Psoas muscle (tissue), 8 donors: ENCODE results near the gene HECW1. TPM values are rescaled to one million over a fixed set of nuclear protein-coding genes. Genes with fewer than 3 reads are reported as not detected.
A peak's percentile ranks its signal among the peaks of the same experiment; 100 is the strongest.

ENCODE experiments used
- ATAC-seq, 4 donors: fragments of 200-7000 bp; cut with Tn5 transposase; one replicate each; pipeline ENCODE4 v1.9.1; 2020; ENCODE audit warnings: moderate library complexity in 3 of 4, mild to moderate bottlenecking in 2 of 4
- DNase-seq, 2 donors: peaks; one replicate each; pipeline ENCODE4 v3.0.0-alpha.2; 2020
- H3K27ac ChIP-seq: fragments of 200-600 bp; one replicate; pipeline ENCODE4 v1.8.0; 2022
- H3K27me3 ChIP-seq, 3 donors: fragments of 200-600 bp in 1 of 3; one replicate each; pipeline versions ENCODE4 v1.6.1 to v1.8.0; 2013 to 2022; ENCODE audit warnings: low read length in 2 of 3, mild to moderate bottlenecking in 2 of 3, moderate library complexity in 1 of 3; ENCODE audit not compliant: insufficient read depth in 3 of 3
- H3K36me3 ChIP-seq, 2 donors: fragments of 200-600 bp in 1 of 2; one replicate each; pipeline versions ENCODE4 v1.6.1 to v1.8.0; 2013 to 2022; ENCODE audit warnings: low read depth in 1 of 2, mild to moderate bottlenecking in 1 of 2, moderate library complexity in 1 of 2; ENCODE audit not compliant: insufficient read depth in 1 of 2
- H3K4me1 ChIP-seq: fragments of 200-600 bp; one replicate; pipeline ENCODE4 v1.8.0; 2022
- H3K4me3 ChIP-seq: fragments of 200-600 bp; one replicate; pipeline ENCODE4 v1.8.0; 2022; ENCODE audit warnings: mild to moderate bottlenecking
- H3K9me3 ChIP-seq: fragments of 200-600 bp; one replicate; pipeline ENCODE4 v1.8.0; 2022
- WGBS, 3 donors: extraction: QIAGEN DNeasy Blood & Tissue Kit; methylation state at CpG; one replicate each; pipeline versions ENCODE4 v1.1.6 to v1.1.7; 2013; 5-methylcytosine and 5-hydroxymethylcytosine counted together
- intact Hi-C, 2 donors: fragments of 100-400 bp; cut with DNase I; formaldehyde crosslinking; loops; one replicate each; pipeline versions ENCODE4 v1.11.0 to v1.14.2; 2022
- polyA plus RNA-seq, 3 donors: library from polyadenylated mRNA; stranded (reverse); fragments of 200-250 nt; gene quantifications; one replicate each; pipeline ENCODE4 v1.2.3, GENCODE V29; 2013
- total RNA-seq, 4 donors: library from RNA; stranded (reverse); fragmentation: NEBNext Ultra II Directional in 2 of 4; extraction: Animal tissue kit (Norgen Biotek cat#: 25700) in 2 of 4; gene quantifications; one replicate each; pipeline versions ENCODE4 v1.2.1 to v1.2.4, GENCODE V29; 2021 to 2023
- TF ChIP-seq, protein P1 (sequence below): fragments of 200-600 bp; IDR thresholded peaks from one replicate; pipeline ENCODE4 v1.8.0; 2022; ENCODE audit warnings: antibody characterized with exemption
- donor health status: healthy with polysubstance abuse.
- donor health status: DM: no; HTN: no; CAD: no; lungs with moderate emphysema.
- donor health status: Bipolar disorder and iron deficiency.
- donor health status: healthy.
- donor health status: DM: yes; HTN: yes; CAD: no.
- donor health status: DM: no; HTN: no; CAD: no.
- donor health status: DM: no; HTN: no; CAD: no.
- donor health status: DM: yes; HTN: yes; CAD: no.

HECW1 gene
- total and polyA plus RNA-seq, 7 donors, result 0.07 to 2.8 (median 1.0) TPM

DNA sequence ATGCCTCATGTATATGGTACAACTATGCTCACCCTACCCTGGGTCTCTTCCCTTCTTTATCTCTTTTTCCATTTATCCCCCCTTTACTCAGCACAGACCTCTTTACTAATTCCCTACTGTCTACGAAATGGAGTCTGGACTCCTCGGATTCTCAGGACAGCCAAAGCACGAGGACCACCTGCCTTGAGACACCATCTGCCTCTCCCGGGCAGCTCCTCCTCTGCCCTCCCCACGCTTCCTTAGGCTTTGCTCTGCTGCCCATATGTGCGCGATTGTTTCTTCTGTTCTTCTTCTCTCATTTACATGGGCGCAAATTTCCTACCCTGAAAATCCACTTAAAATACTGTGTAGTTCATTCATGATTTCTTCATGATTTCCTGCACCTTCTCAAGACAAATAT, 407.8 kb downstream of the HECW1 start:
- Histone ChIP-seq H3K4me1 (no peaks in the 10 kb centered on the region), H3K9me3 (no peaks in the 10 kb centered on the region), H3K27me3 (no peaks in the 10 kb centered on the region), H3K4me3 (no peak overlapping the region), H3K27ac (no peak overlapping the region), H3K36me3 (no peaks in the 10 kb centered on the region)
- TF ChIP-seq, protein P1, sequence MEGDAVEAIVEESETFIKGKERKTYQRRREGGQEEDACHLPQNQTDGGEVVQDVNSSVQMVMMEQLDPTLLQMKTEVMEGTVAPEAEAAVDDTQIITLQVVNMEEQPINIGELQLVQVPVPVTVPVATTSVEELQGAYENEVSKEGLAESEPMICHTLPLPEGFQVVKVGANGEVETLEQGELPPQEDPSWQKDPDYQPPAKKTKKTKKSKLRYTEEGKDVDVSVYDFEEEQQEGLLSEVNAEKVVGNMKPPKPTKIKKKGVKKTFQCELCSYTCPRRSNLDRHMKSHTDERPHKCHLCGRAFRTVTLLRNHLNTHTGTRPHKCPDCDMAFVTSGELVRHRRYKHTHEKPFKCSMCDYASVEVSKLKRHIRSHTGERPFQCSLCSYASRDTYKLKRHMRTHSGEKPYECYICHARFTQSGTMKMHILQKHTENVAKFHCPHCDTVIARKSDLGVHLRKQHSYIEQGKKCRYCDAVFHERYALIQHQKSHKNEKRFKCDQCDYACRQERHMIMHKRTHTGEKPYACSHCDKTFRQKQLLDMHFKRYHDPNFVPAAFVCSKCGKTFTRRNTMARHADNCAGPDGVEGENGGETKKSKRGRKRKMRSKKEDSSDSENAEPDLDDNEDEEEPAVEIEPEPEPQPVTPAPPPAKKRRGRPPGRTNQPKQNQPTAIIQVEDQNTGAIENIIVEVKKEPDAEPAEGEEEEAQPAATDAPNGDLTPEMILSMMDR, result no peak
- intact Hi-C loops, result no loop called here
- DNase-seq, result no peak
- WGBS, 3 donors, result 73 to 78% (median 73%) methylated on average over 8 of the region's 8 CpGs
- ATAC-seq, result no peak

DNA sequence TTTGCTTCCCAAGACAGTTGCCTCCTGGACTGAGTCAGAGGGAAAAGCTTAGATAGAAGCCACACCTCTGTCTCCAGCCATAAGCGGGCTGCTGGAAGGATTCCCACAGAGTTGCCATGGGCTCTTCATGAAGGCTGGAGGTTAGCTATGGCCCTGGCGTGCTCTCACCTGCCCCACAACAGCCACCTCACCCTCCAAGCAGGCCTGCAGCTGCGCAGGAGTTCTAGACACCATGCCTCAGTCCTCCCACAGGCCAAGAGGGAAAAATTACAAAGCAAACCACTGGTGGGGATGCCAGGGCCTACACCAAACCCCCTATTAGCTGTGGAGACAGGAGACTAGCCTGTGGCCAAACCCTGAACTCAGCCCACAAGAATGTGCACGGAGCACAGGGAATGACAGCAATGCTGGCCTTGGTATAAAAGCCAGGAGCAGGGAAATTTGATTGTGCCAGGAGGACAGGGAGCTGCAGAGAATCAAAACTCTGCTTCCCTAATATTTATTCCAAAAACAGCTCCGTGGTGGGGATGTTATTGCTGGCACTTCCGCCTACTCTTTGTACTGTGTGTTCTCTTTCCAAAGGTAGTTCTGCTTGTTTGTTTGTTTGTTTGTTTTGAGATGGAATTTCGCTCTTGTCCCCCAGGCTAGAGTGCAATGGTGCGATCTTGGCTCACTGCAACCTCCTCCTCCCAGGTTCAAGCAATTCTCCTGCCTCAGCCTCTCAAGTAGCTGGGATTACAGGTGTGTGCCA, 410.1 kb downstream of the HECW1 start:
- Histone ChIP-seq H3K4me3 (no peak overlapping the region), H3K4me1 (no peaks in the 10 kb centered on the region), H3K36me3 (no peaks in the 10 kb centered on the region), H3K9me3 (no peaks in the 10 kb centered on the region), H3K27ac (no peak overlapping the region), H3K27me3 (no peaks in the 10 kb centered on the region)
- peak in 1 of 4 donors; percentile 16 for ATAC-seq
- 66 to 74% (median 70%) methylated on average over 8 of the region's 8 CpGs for WGBS, 3 donors
- intact Hi-C loops, result no loop called here
- DNase-seq, result no peak
- TF ChIP-seq, protein P1, result no peak

DNA sequence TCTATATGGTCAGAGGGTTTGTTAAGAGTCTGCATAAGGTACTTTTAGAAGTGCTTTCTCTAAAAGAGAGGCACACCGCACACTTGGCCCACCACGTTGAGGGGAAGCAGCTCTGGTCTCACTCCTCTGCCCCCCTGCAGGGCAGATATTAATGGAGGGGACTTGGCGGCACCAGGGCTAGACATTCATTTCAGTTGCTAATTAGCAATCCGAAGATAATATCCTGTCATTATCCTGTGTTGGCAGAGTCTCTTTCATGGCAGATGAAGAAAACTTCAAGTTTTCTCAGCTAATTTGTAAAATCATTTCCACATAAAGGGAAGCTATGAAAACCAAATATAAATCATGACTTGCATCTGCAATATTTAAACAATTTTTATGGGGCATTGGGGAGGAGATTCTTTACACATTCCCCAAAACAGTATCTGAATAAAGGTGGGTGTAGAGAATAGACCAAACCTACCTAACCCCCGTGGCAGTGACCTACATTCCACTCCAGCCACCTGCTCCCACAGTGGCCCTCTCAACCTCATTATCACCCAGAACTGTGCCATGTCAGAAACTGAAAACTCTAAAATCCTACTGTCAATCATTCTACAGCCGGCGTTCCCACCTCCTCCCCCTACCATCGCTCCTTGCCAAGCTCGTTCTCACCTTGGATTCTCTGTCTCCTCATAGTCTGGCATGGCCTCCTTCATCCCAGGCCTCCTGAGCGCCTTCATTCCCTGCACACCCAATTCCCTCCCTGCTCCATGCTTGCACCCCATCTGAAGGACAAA, 416.3 kb downstream of the HECW1 start:
- TF ChIP-seq, protein P1, result no peak
- Histone ChIP-seq H3K9me3 (no peaks in the 10 kb centered on the region), H3K4me1 (no peaks in the 10 kb centered on the region), H3K36me3 (no peaks in the 10 kb centered on the region), H3K27ac (no peak overlapping the region), H3K27me3 (no peaks in the 10 kb centered on the region), H3K4me3 (no peak overlapping the region)
- ATAC-seq, result no peak
- DNase-seq, result no peak
- intact Hi-C loops, result no loop called here
- WGBS, 3 donors, result 72 to 78% (median 76%) methylated on average over 10 of the region's 10 CpGs

DNA sequence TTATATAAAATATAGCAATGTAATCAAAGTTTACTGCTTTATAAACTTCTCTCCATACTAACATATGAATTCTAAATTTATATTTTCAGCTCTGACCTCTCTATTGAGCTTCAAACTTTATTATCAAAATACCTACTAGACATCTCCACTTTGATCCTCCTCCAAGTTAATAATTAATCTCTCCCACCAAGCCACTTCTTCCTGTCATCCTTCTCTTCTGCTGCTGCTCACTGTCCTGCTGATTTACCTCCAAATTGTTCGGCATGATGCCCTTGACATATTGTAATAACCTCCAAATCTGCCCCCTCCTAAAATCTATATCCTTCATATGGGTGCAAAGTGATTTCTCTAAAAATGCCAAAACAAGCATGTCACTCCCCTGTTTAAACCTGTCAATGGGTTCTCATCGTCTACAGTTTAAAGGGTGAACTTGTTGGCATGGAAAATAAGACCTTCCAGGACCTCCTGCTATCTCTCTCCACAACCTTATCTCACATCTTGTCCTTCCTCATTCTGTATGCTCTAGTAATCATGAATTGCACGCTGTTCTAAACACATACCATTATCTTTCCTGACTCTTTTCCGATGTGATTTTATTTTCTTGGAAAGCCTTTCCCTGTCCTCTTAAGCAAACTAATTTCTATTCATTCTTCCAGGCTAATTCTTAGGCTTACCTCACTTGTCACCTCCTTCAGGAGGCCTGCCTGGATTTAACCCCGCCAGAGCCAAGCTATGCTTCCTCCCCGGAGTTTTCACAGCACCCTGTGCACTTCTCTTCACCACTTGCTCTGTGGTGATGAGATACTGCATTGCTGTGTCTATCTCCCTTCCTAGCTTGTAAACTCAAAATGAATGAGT, 418.3 kb downstream of the HECW1 start:
- ATAC-seq, result no peak
- H3K36me3 ChIP-seq, result no peaks in the 10 kb centered on the region
- H3K9me3 ChIP-seq, result no peaks in the 10 kb centered on the region
- TF ChIP-seq, protein P1, result no peak
- H3K27ac ChIP-seq, result no peak overlapping the region
- H3K4me1 ChIP-seq, result no peaks in the 10 kb centered on the region
- intact Hi-C loops, result no loop called here
- H3K27me3 ChIP-seq, result no peaks in the 10 kb centered on the region
- no peak overlapping the region for H3K4me3 ChIP-seq
- WGBS, 3 donors, result 87 to 89% (median 87%) methylated on average over 6 of the region's 6 CpGs
- DNase-seq, result no peak
